K562 (cell line): ENCODE data around the gene TEP1. TPM values are rescaled to one million over a fixed set of nuclear protein-coding genes. Genes with fewer than 3 reads are reported as not detected.

Experiments
- ATAC-seq: fragments of 200-7000 bp; cut with Tn5 transposase; 3 replicates; pipeline ENCODE4 v1.9.1; 2020; ENCODE audit warnings: moderate library complexity
- BruUV-seq: library from RNA; stranded (reverse); fragments of 400-500 nt; replicated peaks from 2 replicates; lab custom pipeline; 2021; lab: Mats Ljungman, UMichigan
- CTCF ChIA-PET: fragments of 300-600 bp; formaldehyde crosslinking; extraction: SDS; loops from one replicate; lab custom pipeline; 2021; ENCODE audit warnings: low intra/inter-chr PET ratio; lab: Yijun Ruan, JAX
- POLR2A ChIA-PET: fragments of 300-600, 350-650 bp; sonication (Branson Sonifier 250); formaldehyde crosslinking; extraction: SDS; loops from one replicate; lab custom pipeline; 2021; ENCODE audit warnings: antibody characterized with exemption, inconsistent platforms; lab: Yijun Ruan, JAX
- DNase-seq, 4 experiments: peaks; one replicate each; pipeline versions ENCODE4 v3.0.0 to v3.0.0-alpha.2; 2011 to 2018; ENCODE audit warnings: low spot score in 3 of 4, mixed read lengths in 3 of 4; ENCODE audit errors: extremely low read depth in 1 of 4
- FAIRE-seq: peaks from 2 replicates; lab custom pipeline; 2011; peaks lifted over from hg19 to GRCh38; lab: Jason Lieb, UNC
- H2AFZ ChIP-seq: 2 replicates; pipeline ENCODE4 v1.6.0; 2011; ENCODE audit warnings: low read depth, low read length, control low read depth, inconsistent platforms
- H3K27ac ChIP-seq: fragments of 200-600 bp; 3 replicates; pipeline ENCODE4 v1.8.0; 2011; ENCODE audit warnings: low read depth, mild to moderate bottlenecking, control low read depth, inconsistent platforms, low read length, moderate library complexity, mixed read lengths; ENCODE audit errors: extremely low read depth
- H3K27me3 ChIP-seq, 2 experiments: fragments of 300-600 bp in 1 of 2; 2 replicates in 1 of 2; 3 replicates in 1 of 2; pipeline versions ENCODE4 v1.6.0 to v1.8.0; 2011; ENCODE audit warnings: inconsistent platforms in 2 of 2, low read length in 2 of 2, mild to moderate bottlenecking in 1 of 2, mixed read lengths in 1 of 2, moderate library complexity in 1 of 2; ENCODE audit not compliant: control insufficient read depth in 2 of 2, insufficient read depth in 2 of 2
- H3K36me3 ChIP-seq: fragments of 300-600 bp; 3 replicates; pipeline ENCODE4 v1.8.0; 2011; ENCODE audit warnings: mild to moderate bottlenecking, low read length, inconsistent platforms; ENCODE audit not compliant: control insufficient read depth, insufficient read depth
- H3K4me1 ChIP-seq, 2 experiments: fragments of 200-600 bp in 1 of 2; replicated peaks in 1 of 2; 2 replicates in 1 of 2; 3 replicates in 1 of 2; pipeline versions ENCODE4 v1.5.1 to v1.8.0; 2011; ENCODE audit warnings: inconsistent platforms in 2 of 2, low read length in 2 of 2, mild to moderate bottlenecking in 1 of 2, mixed read lengths in 1 of 2, moderate library complexity in 1 of 2; ENCODE audit not compliant: control insufficient read depth in 2 of 2, insufficient read depth in 2 of 2
- H3K4me2 ChIP-seq: 2 replicates; pipeline ENCODE4 v1.6.1; 2011; ENCODE audit warnings: low read length, control low read depth, inconsistent platforms, mixed read lengths; ENCODE audit not compliant: insufficient read depth
- H3K4me3 ChIP-seq: fragments of 200-600 bp; sonication (generic), shearing (Covaris generic); 2 replicates; pipeline ENCODE4 v1.5.1; 2016; ENCODE audit warnings: control low read depth, inconsistent platforms
- H3K79me2 ChIP-seq: fragments of 200-600 bp; 3 replicates; pipeline ENCODE4 v1.8.0; 2011; ENCODE audit warnings: low read length, inconsistent platforms; ENCODE audit not compliant: control insufficient read depth, insufficient read depth
- H3K9ac ChIP-seq, 2 experiments: 2 replicates each; pipeline versions ENCODE4 v1.6.0 to v1.6.1; 2011; ENCODE audit warnings: low read depth in 2 of 2, low read length in 2 of 2, control low read depth in 1 of 2, inconsistent platforms in 1 of 2, mild to moderate bottlenecking in 1 of 2, mixed read lengths in 1 of 2; ENCODE audit not compliant: insufficient read depth in 1 of 2
- H3K9me1 ChIP-seq: one replicate; pipeline ENCODE4 v1.6.0; 2011; ENCODE audit warnings: inconsistent platforms, mild to moderate bottlenecking, low read length, moderate library complexity; ENCODE audit not compliant: control insufficient read depth, insufficient read depth
- H3K9me3 ChIP-seq: replicated peaks from 2 replicates; pipeline ENCODE4 v1.5.1; 2011; ENCODE audit warnings: low read depth, low read length, inconsistent platforms; ENCODE audit not compliant: control insufficient read depth, insufficient read depth
- H4K20me1 ChIP-seq: replicated peaks from 2 replicates; pipeline ENCODE4 v1.6.1; 2011; ENCODE audit warnings: low read length, inconsistent platforms, mixed read lengths; ENCODE audit not compliant: control insufficient read depth, insufficient read depth
- BRD4 ChIP-seq: fragments of 200-600 bp; sonication (generic); IDR thresholded peaks from 2 replicates; pipeline ENCODE4 v1.6.1; 2017; ENCODE audit warnings: inconsistent platforms
- CBX3 ChIP-seq, 2 experiments: IDR thresholded peaks; 1 replicate in 1 of 2; 2 replicates in 1 of 2; pipeline ENCODE4 v1.6.1; 2012; ENCODE audit warnings: inconsistent platforms in 2 of 2, low read length in 2 of 2, borderline replicate concordance in 1 of 2, control low read depth in 1 of 2
- CTBP1 ChIP-seq: fragments of 450-650 bp; IDR thresholded peaks from 2 replicates; pipeline ENCODE4 v1.6.1; 2016; ENCODE audit warnings: borderline replicate concordance
- HIVEP1 ChIP-seq: fragments of 250-450 bp; sonication (Bioruptor Pico); IDR thresholded peaks from 2 replicates; pipeline ENCODE4 v1.4.0; 2020; ENCODE audit warnings: mild to moderate bottlenecking
- MAFG ChIP-seq: fragments of 450-650 bp; conservative IDR thresholded peaks from 2 replicates; pipeline ENCODE4 v1.6.1; 2016; ENCODE audit warnings: missing genetic modification characterization, missing compliant biosample characterization
- NCOA6 ChIP-seq: fragments of 450-650 bp; IDR thresholded peaks from 2 replicates; pipeline ENCODE4 v1.6.1; 2017; ENCODE audit warnings: mild to moderate bottlenecking
- NFIX ChIP-seq: fragments of 250-450 bp; sonication (Bioruptor Pico); IDR thresholded peaks from 2 replicates; pipeline ENCODE4 v1.4.0; 2020; ENCODE audit warnings: low read depth, mild to moderate bottlenecking, moderate library complexity
- POLR2H ChIP-seq: IDR thresholded peaks from 2 replicates; pipeline ENCODE4 v1.6.1; 2016; ENCODE audit warnings: missing genetic modification characterization, low read depth, mild to moderate bottlenecking, control low read depth, missing compliant biosample characterization, moderate library complexity
- RFX5 ChIP-seq: IDR thresholded peaks from 2 replicates; pipeline ENCODE4 v1.6.1; 2011; ENCODE audit warnings: low read depth, mild to moderate bottlenecking, improper control_type of control experiment, low read length
- RUNX1 ChIP-seq: sonication (generic); IDR thresholded peaks from 2 replicates; pipeline ENCODE4 v1.6.1; 2016; ENCODE audit warnings: antibody characterized with exemption, low read depth
- SETDB1 ChIP-seq: IDR thresholded peaks from one replicate; pipeline ENCODE4 v1.6.1; 2012; ENCODE audit warnings: low read length, control low read depth, inconsistent platforms
- XRCC4 ChIP-seq: IDR thresholded peaks from one replicate; pipeline ENCODE4 v1.6.1; 2011; ENCODE audit not compliant: insufficient read depth, insufficient read length; ENCODE audit errors: extremely low read depth
- ZNF644 ChIP-seq: fragments of 200-800 bp; sonication (Bioruptor generic); IDR thresholded peaks from 2 replicates; pipeline ENCODE4 v1.6.1; 2016; ENCODE audit warnings: low read depth, missing genetic modification characterization, missing compliant biosample characterization
- ZNF707 ChIP-seq: fragments of 250-450 bp; sonication (Bioruptor Pico); conservative IDR thresholded peaks from 2 replicates; pipeline ENCODE4 v1.8.0; 2022; ENCODE audit warnings: inconsistent platforms, mild to moderate bottlenecking, moderate library complexity
- ZNF785 ChIP-seq: fragments of 250-450 bp; sonication (Bioruptor Pico); IDR thresholded peaks from 2 replicates; pipeline ENCODE4 v1.4.0; 2020; ENCODE audit warnings: mild to moderate bottlenecking
- WGBS: fragments of 100-300 bp; shearing (Covaris generic); methylation state at CpG from one replicate; pipeline ENCODE4 v1.1.6; 2016; ENCODE audit warnings: low coverage, mixed read lengths; ENCODE audit not compliant: insufficient coverage; ENCODE audit errors: missing lambda C conversion rate; 5-methylcytosine and 5-hydroxymethylcytosine counted together
- in situ Hi-C: fragments of 300-500 bp; cut with MboI; formaldehyde crosslinking; loops from 4 replicates; pipeline ENCODE4 v1.15.0; 2018; ENCODE audit warnings: inconsistent platforms, mixed read lengths
- intact Hi-C: fragments of 100-400 bp; cut with micrococcal nuclease; formaldehyde crosslinking; loops from 2 replicates; pipeline ENCODE4 v1.14.2; 2022
- polyA plus RNA-seq, 8 experiments: library from polyadenylated mRNA; depleted of rRNA in 4 of 8; stranded (reverse) in 5 of 8; unstranded in 3 of 8; fragments of >200 nt; fragmentation: Nextera tagmentation in 2 of 8; fragmentation: Illumina TruSeq in 1 of 8; extraction: Ambion mirVana in 2 of 8; extraction: Trizol in 1 of 8; gene quantifications; 2 replicates each; pipeline versions ENCODE4 v1.2.1 to v1.2.3, GENCODE V29; 2011 to 2014; ENCODE audit warnings: inconsistent platforms in 1 of 8, missing spikeins in 1 of 8
- total RNA-seq, 7 experiments: library from RNA; depleted of rRNA in 6 of 7; stranded (reverse); fragments of >200 nt in 6 of 7; fragmentation: Illumina TruSeq in 2 of 7; extraction: Trizol in 2 of 7; gene quantifications; 2 replicates each; pipeline versions ENCODE4 v1.2.1 to v1.2.3, GENCODE V29; 2011 to 2021; ENCODE audit warnings: low replicate concordance in 1 of 7

The TEP1 gene
- total and polyA plus RNA-seq, 9 of the 15 experiments (the other 6 are each of a cell fraction or from before 2014, with no cell fraction given) = 1.0 to 12.2 (median 7.1) TPM

DNA sequence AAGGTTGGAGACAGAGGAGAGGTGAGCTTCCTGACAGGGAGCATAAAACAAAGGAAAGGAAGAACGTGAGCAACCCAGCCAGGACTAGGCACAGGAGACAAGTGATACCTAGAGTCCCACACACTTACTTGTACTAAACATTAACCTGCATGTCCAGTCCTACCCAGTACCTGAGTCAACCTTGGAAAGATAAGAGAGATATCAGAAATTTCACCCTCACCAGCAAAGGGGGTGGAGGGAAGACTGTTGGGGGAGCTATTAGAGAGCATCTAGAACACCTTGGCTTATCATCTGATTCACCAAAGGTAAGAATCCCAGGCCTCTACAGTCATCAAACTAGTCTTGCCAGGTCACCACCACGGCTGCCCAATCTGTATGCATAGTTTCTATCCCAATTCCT lies 11.6 kb upstream of the TEP1 start:
- Histone ChIP-seq H3K79me2 (no peaks in the 10 kb centered on the region; the same call in 2 of the 3 replicates), H3K27ac (no peak overlapping the region), H4K20me1 (no peaks in the 10 kb centered on the region), H3K4me1 (peaks cover 14 to 21% of the 10 kb centered on the region in 2 experiments; a peak in 4 of 5 replicates), H2AFZ (no peak overlapping the region), H3K4me2 (no peak overlapping the region), H3K4me3 (no peak overlapping the region), H3K9me3 (no peaks in the 10 kb centered on the region), H3K9me1 (no peaks in the 10 kb centered on the region), H3K9ac (no peak overlapping the region), H3K27me3 (no peaks in the 10 kb centered on the region), H3K36me3 (no peaks in the 10 kb centered on the region)
- ChIA-PET POLR2A (interaction anchor here (1.0 to 1.4 kb wide), 3 partner anchors 9 to 31 kb away, joined by 3 to 5 read pairs (median 4); partner anchors contain the start of gene TEP1), CTCF (no interaction called here)
- no TSS peak for BruUV-seq
- DNase-seq (no peak), FAIRE-seq (no peak), ATAC-seq (no peak)
- in situ Hi-C loops = no loop called here
- intact Hi-C loops = no loop called here
- TF ChIP-seq NFIX (no peak), ZNF707 (CRISPR knock-in tag) (no peak), POLR2H (tag) (no peak), CTBP1 (no peak), ZNF785 (CRISPR knock-in tag) (no peak), XRCC4 (no peak), MAFG (tag) (no peak), RUNX1 (no peak), NCOA6 (no peak), SETDB1 (no peak), CBX3 (IDR thresholded peaks at IDR 0.05; ENCODE audit: borderline replicate concordance in 1 of 2, low read length in 2 of 2) (no peak), HIVEP1 (CRISPR knock-in tag) (no peak), ZNF644 (tag) (no peak), RFX5 (no peak), BRD4 (no peak)
- WGBS = 11% methylated on average over 2 of the region's 2 CpGs
